Forelimb muscle (tissue), 1 donor: ENCODE data around the gene CERT1. TPM values are rescaled to one million over a fixed set of nuclear protein-coding genes. Genes with fewer than 3 reads are reported as not detected.

Source experiments
- DNase-seq: peaks from one replicate; pipeline ENCODE4 v3.0.0-alpha.2; 2013; ENCODE audit warnings: low read depth
- polyA plus RNA-seq: library from polyadenylated mRNA; unstranded; fragments of 120-200 nt; gene quantifications from one replicate; pipeline ENCODE4 v1.2.1, GENCODE V29; 2013; ENCODE audit not compliant: insufficient read length

The CERT1 gene
- polyA plus RNA-seq, 1 donor = 32.4 TPM

DNA sequence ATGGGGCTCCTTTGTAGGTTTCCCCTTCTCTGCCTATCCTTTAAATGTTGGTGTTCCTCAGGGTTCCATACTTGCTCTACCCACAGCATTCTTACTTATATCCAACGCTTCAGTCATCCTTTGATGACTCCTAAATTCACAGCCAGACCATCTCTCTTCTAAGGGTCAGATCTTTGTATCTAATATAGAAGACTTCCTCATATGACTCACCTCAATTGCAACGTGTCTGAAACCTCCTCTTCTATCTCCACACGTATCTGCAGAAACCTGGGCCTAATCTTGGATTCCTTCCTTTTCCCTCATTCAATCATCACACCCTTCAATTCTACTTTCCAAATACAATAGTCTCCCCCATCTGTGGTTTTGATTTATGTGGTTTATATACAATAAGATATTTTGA lies 106.1 kb downstream of the CERT1 start:
- no peak for DNase-seq

GRCh38 chr5:75395277-75395676 lies 116.2 kb downstream of the CERT1 start:
- no peak for DNase-seq

DNA sequence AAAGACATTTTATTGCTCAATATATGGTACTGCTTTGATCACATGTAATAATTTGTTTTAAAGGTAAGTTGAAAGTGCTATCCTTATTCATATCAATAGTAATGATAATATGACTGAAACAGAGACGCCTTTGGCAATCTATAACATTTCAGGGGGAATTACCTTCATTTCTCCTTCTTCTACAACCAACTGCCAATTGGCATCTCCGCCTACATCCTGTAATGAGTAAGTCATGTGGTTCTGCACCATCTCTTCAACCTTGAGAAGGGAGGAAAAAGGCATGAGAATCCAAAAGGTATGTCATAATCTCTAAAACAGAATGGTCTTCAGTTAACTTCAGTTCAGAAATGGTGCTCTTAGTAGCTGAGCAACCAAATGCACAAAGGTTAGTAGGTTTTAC lies 122.0 kb downstream of the CERT1 start:
- DNase-seq = no peak

GRCh38 chr5:75387806-75388205 lies 123.6 kb downstream of the CERT1 start:
- DNase-seq = no peak

GRCh38 chr5:75384218-75384617 lies 127.2 kb downstream of the CERT1 start:
- no peak for DNase-seq

DNA sequence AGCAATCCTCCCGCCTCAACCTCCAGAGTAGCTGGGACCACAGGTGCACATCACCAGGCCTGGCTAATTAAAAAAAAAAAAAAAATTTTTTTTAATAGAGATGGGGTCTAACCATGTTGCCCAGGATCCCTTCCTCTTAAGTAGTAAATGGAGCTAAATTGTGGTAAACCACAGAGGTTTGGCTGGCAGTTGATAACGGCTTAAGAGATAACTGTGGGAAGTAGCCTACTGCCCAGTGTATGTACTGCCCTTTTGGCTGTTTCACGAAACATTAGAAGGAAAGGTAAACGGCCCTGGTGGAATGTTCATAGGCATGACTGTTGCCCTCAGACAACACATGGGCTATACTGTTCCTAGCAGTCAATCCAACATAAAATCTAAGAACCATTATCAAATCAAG lies 130.0 kb downstream of the CERT1 start:
- DNase-seq = no peak

DNA sequence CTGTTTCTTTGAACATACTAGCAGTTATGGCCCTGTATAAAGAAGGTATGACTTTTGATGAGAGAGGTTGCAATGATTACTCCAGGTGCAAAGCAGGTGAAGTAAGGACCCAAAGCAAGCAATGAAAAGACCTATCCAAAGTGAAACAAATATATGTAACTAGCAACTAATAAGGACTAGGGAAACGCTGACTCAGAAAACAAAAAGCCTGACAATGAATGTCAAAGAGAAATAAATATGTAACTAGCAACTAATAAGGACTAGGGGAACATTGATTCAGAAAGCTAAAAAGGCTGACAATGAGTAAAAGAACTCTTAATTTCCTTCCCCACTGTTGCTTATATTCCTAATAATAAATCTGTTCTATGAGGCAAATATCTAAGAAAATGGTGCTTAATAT lies 131.3 kb downstream of the CERT1 start:
- no peak for DNase-seq

GRCh38 chr5:75375414-75375813 lies 136.0 kb downstream of the CERT1 start:
- DNase-seq = no peak

DNA sequence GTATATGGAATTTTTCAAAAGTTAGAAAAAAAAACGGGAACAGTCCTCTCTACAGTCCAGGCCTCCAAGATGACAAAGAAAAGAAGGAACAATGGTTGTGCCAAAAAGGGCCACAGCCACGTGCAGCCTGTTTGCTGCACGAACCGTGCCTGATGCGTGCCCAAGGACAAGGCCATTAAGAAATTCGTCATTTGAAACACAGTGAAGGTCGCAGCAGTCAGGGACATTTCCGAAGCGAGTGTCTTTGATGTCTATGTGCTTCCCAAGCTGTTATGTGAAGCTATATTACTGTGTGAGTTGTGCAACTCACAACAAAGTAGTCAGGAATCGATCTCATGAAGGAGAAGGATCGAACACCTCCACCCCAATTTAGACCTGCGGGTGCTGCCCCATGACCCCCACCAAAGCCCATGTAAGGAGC lies 137.0 kb downstream of the CERT1 start:
- DNase-seq = no peak

GRCh38 chr5:75373862-75374261 lies 137.6 kb downstream of the CERT1 start:
- DNase-seq = no peak

GRCh38 chr5:75368391-75368790 lies 143.0 kb downstream of the CERT1 start:
- no peak for DNase-seq

- no peak for DNase-seq
Measured at GRCh38 chr5:75367401-75367800, 144.0 kb downstream of the CERT1 start.

DNA sequence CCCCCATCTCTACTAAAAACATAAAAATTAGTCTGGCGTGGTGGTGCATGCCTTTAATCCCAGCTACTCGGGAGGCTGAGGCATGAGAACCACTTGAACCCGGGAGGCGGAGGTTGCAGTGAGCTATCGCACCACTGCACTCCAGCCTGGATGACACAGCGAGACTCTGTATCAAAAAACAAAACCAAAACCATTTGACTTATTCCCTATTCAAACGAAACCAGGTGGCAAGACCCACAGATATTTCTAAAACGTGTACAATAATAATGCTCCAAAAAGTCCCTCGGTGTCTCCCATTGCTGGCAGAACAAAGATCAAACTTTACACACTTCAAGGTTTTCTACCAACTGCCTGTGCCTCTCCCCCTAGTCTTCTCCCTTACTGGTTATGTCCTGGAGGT lies 144.6 kb downstream of the CERT1 start:
- DNase-seq = no peak

DNA sequence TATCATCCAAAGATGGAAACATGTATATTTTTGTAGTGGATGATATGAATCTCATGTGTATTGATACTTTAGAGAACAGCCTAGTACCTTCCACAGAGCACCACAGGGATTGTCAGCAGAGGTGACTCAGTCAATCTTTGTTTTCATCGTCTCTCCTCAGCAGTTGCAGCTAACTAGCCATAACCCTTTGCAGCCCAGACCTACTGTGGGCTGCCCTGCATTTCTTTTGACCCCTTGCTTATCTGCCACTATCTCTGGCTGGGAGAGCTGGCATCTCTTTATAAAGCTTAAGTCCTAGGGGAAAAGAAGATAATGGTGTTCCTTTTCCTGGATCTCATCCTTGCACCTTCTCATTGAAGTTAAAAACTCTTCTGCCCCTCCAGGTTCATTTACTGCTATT lies 145.7 kb downstream of the CERT1 start:
- no peak for DNase-seq

DNA sequence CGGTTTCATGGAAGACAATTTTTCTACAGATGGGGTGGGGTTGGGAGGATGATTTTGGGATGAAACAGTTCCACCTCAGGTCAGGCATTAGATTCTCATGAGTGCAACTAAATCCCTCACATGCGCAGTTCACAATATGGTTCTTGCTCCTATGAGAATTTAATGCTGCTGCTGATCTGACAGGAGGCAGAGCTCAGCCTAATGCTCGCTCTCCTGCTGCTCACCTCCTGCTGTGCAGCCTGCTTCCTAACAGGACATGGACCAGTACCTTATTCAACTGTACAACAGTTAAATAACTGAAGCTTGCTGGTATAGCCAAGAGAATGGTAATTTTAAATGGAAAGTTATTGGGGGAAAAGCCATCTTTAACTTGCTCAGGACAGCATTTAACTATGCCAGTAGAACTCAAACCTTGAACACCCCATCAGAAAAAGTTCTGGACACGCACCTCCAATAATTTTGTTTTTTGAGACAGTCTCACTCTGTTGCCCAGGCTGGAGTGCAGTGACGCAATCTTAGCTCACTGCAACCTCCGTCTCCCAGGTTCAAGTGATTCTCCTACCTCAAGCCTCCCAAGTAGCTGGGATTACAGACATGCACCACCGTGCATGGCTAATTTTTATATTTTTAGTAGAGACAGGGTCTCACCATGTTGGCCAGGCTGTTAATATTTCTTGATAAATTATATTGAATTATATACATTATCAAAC lies 146.7 kb downstream of the CERT1 start:
- DNase-seq = no peak

DNA sequence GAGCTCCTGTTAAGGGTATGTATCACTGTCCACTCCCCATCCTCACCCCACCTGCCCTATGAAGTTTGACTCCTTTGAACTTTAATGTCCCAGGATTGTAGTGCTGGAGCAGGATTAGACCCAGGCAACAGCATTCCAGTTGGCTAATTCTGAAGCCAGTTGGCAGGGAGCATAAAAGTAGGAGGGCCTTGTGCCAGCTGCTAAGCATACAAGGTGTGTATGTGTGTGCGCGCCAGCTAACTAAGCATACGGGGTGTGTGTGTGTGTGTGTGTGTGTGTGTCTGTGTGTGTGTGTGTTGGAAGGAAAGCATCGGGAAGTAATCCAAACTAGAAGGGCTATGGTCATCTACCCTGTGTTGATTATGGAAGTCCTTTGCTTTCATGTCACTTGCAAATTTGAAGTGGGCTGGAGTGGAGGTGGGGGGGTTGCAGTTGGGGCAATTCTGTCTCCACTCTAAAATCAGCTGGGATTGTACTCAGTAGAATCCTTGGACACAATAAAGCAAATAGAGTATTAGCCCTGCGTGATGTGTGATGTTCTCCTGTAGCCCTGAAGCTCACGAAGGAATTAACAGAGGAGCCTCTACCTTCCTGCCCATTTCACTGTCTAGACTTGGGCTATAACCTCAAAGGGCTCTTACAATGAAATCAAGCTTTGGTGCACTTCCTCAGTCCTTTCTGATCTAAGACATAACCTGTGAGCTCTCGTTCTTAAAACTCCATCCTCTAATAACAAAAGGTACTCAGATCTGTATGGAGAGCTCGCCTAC lies 147.5 kb downstream of the CERT1 start:
- no peak for DNase-seq

DNA sequence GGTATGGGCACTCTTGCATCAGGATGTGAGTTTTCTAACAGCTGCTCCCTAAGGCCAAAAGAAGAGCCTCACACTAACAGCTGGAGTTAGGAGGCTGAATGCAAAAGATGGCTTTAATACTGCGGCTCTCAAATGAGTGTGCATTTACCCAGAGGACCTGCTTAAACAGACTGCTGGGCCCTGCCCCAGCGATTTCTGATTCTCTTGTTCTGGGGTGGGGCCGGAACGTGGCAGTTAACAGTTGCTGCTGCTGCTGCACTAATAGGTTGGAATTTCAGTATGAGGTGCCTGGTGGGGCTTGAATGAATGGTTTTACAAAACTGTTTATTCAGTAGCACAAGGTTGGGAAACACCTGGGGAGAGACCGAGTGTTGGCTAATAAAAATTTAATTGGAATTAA lies 148.3 kb downstream of the CERT1 start:
- DNase-seq = no peak

- DNase-seq = no peak
Measured at GRCh38 chr5:75362474-75362975, 148.9 kb downstream of the CERT1 start.

DNA sequence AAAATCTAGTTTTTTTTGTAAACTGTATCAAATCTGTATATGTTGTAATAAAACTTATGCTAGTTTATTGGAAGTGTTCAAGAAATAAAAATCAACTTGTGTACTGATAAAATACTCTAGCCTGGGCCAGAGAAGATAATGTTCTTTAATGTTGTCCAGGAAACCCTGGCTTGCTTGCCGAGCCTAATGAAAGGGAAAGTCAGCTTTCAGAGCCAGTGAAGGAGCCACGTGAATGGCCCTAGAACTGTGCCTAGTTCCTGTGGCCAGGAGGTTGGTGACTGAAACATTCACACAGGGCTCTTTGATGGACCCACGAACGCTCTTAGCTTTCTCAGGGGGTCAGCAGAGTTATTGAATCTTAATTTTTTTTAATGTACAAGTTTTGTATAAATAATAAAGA lies 150.1 kb downstream of the CERT1 start:
- no peak for DNase-seq

GRCh38 chr5:75358117-75358516 lies 153.3 kb downstream of the CERT1 start:
- DNase-seq = no peak

GRCh38 chr5:75356719-75357118 lies 154.7 kb downstream of the CERT1 start:
- DNase-seq = no peak

DNA sequence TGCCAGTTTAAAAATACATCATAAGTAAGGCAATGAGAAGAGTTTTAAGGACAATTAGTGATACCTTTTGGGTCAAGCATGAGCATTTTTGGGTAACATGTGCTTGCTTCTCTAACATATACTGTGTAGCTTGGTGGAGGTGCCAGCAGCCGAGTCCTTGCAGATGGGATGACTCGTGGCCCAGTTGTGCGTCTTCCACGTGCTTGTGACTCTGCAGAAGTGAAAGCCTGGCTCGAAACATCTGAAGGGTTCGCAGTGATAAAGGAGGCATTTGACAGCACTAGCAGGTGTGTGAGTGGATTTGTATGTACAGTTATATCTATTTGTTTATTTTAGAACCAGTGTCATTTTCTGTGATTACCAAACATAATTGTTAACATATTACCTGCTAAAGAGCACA lies 156.2 kb downstream of the CERT1 start:
- no peak for DNase-seq
